NCI-H2081 treated with DMSO at 0.1 percent for 48 hours (cell line): ENCODE measurements around the gene ENAH.
"Not testable (repeated sequence)": the region's sequence is repeated elsewhere in the genome, so short reads cannot be mapped to it uniquely, and the experiment has no call there.

Experiments
- DNase-seq: peaks from one replicate; lab custom pipeline; 2025; lab: John Stamatoyannopoulos, UW

ENAH gene

GRCh38 chr1:225644666-225645065, 8.3 kb downstream of the ENAH start:
- DNase-seq = no peak

GRCh38 chr1:225642177-225642576, 10.7 kb downstream of the ENAH start:
- no peak for DNase-seq

GRCh38 chr1:225638853-225639252, 14.1 kb downstream of the ENAH start:
- DNase-seq = no peak

- DNase-seq = no peak
Measured at GRCh38 chr1:225637651-225638199, 15.2 kb downstream of the ENAH start.

GRCh38 chr1:225636992-225637391, 15.9 kb downstream of the ENAH start:
- DNase-seq = not testable (repeated sequence)

GRCh38 chr1:225635649-225636048, 17.3 kb downstream of the ENAH start:
- DNase-seq = no peak

- not testable (repeated sequence) for DNase-seq
Measured at GRCh38 chr1:225632836-225633235, 20.1 kb downstream of the ENAH start.

GRCh38 chr1:225631021-225631663, 21.8 kb downstream of the ENAH start:
- DNase-seq = no peak

GRCh38 chr1:225629483-225629882, 23.4 kb downstream of the ENAH start:
- DNase-seq = no peak

- DNase-seq = not testable (repeated sequence)
Measured at GRCh38 chr1:225628794-225629193, 24.1 kb downstream of the ENAH start.

- no peak for DNase-seq
Measured at GRCh38 chr1:225627304-225627947, 25.5 kb downstream of the ENAH start.

- DNase-seq = no peak
Measured at GRCh38 chr1:225626698-225627097, 26.2 kb downstream of the ENAH start.

- no peak for DNase-seq
Measured at GRCh38 chr1:225617956-225618355, 35.0 kb downstream of the ENAH start.

GRCh38 chr1:225617479-225617878, 35.4 kb downstream of the ENAH start:
- DNase-seq = no peak

- DNase-seq = not testable (repeated sequence)
Measured at GRCh38 chr1:225615403-225615790, 37.5 kb downstream of the ENAH start.

- no peak for DNase-seq
Measured at GRCh38 chr1:225613006-225613405, 39.9 kb downstream of the ENAH start.

- DNase-seq = no peak
Measured at GRCh38 chr1:225612287-225612686, 40.6 kb downstream of the ENAH start.

GRCh38 chr1:225611537-225612223, 41.2 kb downstream of the ENAH start:
- no peak for DNase-seq

GRCh38 chr1:225610539-225610938, 42.4 kb downstream of the ENAH start:
- DNase-seq = no peak

GRCh38 chr1:225608014-225608796, 44.7 kb downstream of the ENAH start:
- no peak for DNase-seq

GRCh38 chr1:225607355-225607754, 45.6 kb downstream of the ENAH start:
- no peak for DNase-seq
